Measurements from ENCODE around the gene STXBP3. TPM values are rescaled to one million over a fixed set of nuclear protein-coding genes. Genes with fewer than 3 reads are reported as not detected.

The STXBP3 gene
- total RNA-seq, 2 experiments from 2014 or later = 38.9 to 39.3 TPM

DNA sequence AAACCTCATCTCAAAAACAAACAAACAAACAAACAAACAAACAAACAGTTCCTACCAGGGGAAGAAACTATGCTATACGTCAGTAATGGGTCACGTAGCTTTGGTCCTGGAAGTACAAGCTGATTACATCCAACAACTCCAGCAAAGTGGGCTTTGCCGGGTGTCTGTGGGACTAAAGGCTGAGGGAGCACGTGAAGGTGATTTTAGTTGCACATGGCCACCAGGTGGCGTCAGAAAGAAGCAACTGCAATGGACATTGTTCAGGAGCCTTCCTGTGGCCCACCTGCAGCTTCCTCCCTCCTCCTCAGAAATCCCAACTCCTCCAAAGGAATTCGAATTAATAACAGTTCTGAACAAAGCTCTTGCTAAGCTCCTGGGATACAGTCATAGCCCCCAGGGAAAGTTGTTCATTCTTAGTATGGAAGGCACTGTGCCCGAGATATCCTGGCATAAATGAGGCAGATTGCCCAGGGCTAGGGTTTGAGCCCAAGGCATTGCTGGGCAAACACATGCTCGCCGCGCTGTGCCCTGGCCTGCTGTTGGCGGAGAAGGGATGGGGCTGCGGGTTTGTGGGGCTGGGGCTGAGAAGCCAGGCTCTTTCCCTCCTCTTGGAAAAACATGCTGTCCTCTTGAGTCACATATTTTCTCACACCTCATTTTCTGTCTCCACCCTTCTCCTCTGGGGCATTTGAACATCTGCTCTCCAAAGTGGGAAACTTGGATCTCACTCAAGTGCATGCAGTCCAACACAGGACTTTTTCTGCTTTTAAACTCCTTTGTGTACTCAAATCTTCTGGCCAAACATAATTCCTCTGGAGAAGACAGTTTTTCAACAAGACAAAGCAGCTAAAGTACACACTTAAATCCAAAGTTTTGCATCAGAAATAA is 81.8 kb downstream of the STXBP3 start:
- Mint-ChIP-seq H3K4me1 (no peaks in the 10 kb centered on the region), H3K27me3 (no peaks in the 10 kb centered on the region), H3K4me3 (no peak overlapping the region), H3K27ac (no peak overlapping the region), H3K36me3 (ENCODE audit: low read depth) (no peaks in the 10 kb centered on the region), H3K9me3 (ENCODE audit: low read depth) (no peaks in the 10 kb centered on the region)
- ATAC-seq = peak; percentile 74
- intact Hi-C loops (cut with DNase I, micrococcal nuclease) = loop anchor here (1.0 to 5.0 kb wide), 3 partner anchors 70 to 364 kb away; a partner anchor contains a TSS
- POLR2A ChIA-PET = no interaction called here
- peak; percentile 85 for DNase-seq
- CTCF ChIA-PET = interaction anchor here (0.6 to 13.5 kb wide), 32 partner anchors 8 to 370 kb away, joined by 3 to 205 read pairs (median 4); partner anchors contain the start of gene AKNAD1

DNA sequence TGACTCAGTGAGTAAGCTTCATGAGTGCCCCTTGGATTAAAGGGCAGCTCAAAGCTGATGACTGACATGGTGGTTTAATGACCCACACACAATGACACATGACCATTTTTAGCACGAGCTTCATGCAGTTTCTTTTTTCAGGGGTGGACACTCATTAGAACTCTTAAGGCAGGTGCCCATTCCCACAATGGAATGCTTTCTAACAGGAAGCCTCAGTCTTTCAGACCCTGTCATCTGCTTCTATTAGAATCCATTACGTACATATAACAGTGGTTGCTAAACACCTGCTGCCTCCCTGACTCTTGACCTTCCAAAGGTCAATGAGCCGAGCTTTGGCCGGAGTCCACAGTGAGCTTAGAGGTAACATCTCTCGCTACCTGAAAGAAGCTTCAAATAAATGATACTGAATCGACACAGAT is 83.0 kb downstream of the STXBP3 start:
- ATAC-seq = no peak
- DNase-seq = no peak
- ChIA-PET POLR2A (interaction anchor here (0.6 kb wide), 1 partner anchor 33 kb away, joined by 4 read pairs; no protein-coding TSS in a partner anchor), CTCF (interaction anchor here (0.6 to 13.5 kb wide), 24 partner anchors 8 to 1176 kb away, joined by 3 to 205 read pairs (median 4); partner anchors contain the start of gene AKNAD1)
- H3K4me3 Mint-ChIP-seq = no peak overlapping the region
- no peaks in the 10 kb centered on the region for H3K36me3 Mint-ChIP-seq (ENCODE audit: low read depth)
- H3K27me3 Mint-ChIP-seq = no peaks in the 10 kb centered on the region
- no peaks in the 10 kb centered on the region for H3K4me1 Mint-ChIP-seq
- intact Hi-C loops (cut with DNase I, micrococcal nuclease) = loop anchor here in 1 of 2 experiments (5.0 kb wide), 1 partner anchor 363 kb away; no protein-coding TSS in a partner anchor
- H3K27ac Mint-ChIP-seq = no peak overlapping the region
- no peaks in the 10 kb centered on the region for H3K9me3 Mint-ChIP-seq (ENCODE audit: low read depth)

DNA sequence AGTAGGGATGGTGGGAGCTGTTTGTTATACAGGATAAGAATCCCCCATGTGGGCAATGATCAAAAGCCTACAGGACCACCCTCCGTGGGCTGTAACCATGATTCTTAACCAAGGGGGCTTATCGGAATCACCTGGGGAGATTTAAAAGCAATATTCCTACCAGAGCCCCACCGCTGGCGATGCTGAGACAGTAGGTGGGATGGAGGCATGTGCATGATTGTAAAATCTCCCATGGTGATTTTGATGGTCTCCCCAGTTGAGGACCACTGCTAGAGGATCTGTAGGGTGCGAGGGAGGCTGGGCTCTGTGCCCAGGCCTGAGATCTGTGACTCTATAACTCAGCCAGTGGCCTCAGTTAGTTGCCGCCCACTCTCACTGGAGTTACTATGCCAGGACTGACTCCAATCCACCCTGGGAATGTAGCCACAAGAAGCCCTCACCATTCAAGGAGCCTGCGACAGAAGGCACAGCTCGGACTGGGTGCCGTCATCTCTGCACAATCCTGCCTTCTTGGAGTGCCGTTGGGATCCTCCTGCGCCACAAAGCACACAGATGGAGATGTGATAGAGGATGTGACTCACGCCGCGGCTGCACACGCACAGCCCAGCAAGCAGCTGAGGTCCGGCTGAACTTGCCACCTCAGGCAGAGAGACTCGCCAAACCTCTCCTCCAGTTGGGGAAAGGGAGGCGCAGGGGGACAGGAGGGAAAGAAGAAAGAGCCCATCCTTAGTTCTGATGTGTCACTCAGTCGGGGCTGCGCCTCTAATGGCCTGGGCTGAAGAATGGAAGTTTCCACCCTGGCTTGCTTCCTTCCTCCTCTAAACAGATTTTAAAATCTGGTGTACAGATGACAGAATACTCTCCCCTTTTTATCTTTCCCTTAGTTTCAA is 83.9 kb downstream of the STXBP3 start:
- Mint-ChIP-seq H3K27me3 (no peaks in the 10 kb centered on the region), H3K4me1 (no peaks in the 10 kb centered on the region)

DNA sequence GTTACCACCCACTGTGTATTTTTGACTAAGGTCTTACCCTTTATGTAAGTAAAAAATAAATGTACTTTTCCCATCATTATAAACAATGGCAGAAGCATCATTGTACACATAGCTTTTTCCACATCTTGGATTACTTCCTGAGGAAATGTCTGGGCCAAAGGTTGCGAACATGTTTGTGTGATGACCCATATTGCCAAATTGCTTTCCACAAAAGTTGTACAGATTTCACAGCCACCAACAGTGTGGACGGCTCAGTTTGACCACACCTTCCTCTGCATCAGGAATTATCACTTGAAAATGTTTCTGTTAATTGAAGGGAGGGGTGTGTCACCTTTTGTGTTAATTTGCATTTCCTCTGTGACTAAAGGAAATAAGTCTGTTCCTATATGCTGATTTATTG is 84.8 kb downstream of the STXBP3 start:
- H3K4me1 Mint-ChIP-seq = no peaks in the 10 kb centered on the region
- H3K27ac Mint-ChIP-seq = no peak overlapping the region
- POLR2A ChIA-PET = no interaction called here
- DNase-seq (no peak), ATAC-seq (no peak)
- H3K4me3 Mint-ChIP-seq = no peak overlapping the region
- CTCF ChIA-PET = interaction anchor here (0.9 to 13.5 kb wide), 6 partner anchors 9 to 69 kb away, joined by 3 to 205 read pairs (median 4); no protein-coding TSS in a partner anchor
- H3K9me3 Mint-ChIP-seq (ENCODE audit: low read depth) = no peaks in the 10 kb centered on the region
- no peaks in the 10 kb centered on the region for H3K27me3 Mint-ChIP-seq
- no peaks in the 10 kb centered on the region for H3K36me3 Mint-ChIP-seq (ENCODE audit: low read depth)
- intact Hi-C loops (cut with DNase I, micrococcal nuclease) = no loop called here

More for the DNA sequence above, 83.9 kb downstream of the STXBP3 start:
- Mint-ChIP-seq H3K9me3 (ENCODE audit: low read depth) (no peaks in the 10 kb centered on the region), H3K27ac (no peak overlapping the region), H3K36me3 (ENCODE audit: low read depth) (no peaks in the 10 kb centered on the region), H3K4me3 (no peak overlapping the region)
- CTCF ChIA-PET = interaction anchor here (0.8 to 13.5 kb wide), 12 partner anchors 10 to 1177 kb away, joined by 3 to 205 read pairs (median 6); partner anchors contain the start of gene AKNAD1
- POLR2A ChIA-PET = interaction anchor here (0.6 kb wide), 1 partner anchor 32 kb away, joined by 4 read pairs; no protein-coding TSS in a partner anchor
- ATAC-seq (no peak), DNase-seq (no peak)
- intact Hi-C loops (cut with DNase I, micrococcal nuclease) = no loop called here

DNA sequence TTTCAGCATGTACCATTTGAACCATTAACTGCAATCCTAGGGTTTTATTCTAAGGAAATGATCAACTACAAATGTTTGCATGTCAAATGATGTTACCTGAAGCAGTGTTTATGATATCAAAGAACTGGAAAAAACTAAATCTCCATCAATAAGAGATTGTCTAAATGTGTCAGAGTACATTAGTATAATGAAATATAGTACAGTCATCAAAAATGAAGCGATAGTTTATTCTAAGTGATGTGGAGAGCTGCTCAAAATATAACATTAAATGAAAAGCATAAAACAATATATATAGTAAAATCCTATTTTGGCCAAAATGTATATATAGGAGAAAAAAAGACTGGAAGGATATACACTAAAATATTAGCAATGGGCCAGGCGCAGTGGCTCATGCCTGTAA is 86.5 kb downstream of the STXBP3 start:
- CTCF ChIA-PET = interaction anchor here (13.5 kb wide), 1 partner anchor 67 kb away, joined by 205 read pairs; no protein-coding TSS in a partner anchor
- intact Hi-C loops (cut with DNase I, micrococcal nuclease) = no loop called here
- ATAC-seq = no peak
- H3K27me3 Mint-ChIP-seq = no peaks in the 10 kb centered on the region
- no peaks in the 10 kb centered on the region for H3K4me1 Mint-ChIP-seq
- no peaks in the 10 kb centered on the region for H3K36me3 Mint-ChIP-seq (ENCODE audit: low read depth)
- no peak overlapping the region for H3K4me3 Mint-ChIP-seq
- POLR2A ChIA-PET = no interaction called here
- no peak overlapping the region for H3K27ac Mint-ChIP-seq
- DNase-seq = no peak
- H3K9me3 Mint-ChIP-seq (ENCODE audit: low read depth) = no peaks in the 10 kb centered on the region

DNA sequence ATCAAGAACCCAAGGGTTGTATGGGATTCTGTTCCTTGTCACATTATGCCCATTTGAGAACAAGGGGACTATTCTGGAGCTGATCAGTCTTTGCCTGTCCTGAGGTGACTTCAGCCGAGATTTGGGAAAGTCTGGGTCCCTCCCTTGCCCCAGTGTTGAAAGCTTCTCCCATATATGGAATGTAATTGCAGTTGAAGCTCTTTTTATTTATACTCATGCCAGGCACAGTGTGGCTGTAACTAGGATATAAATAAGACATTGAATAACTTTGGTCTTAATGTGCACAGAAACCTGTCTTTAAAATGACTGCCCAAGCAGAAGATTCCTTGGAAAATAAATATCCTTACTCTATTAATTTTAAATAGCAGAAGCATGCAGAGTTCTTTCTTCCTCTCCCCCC is 95.2 kb downstream of the STXBP3 start:
- DNase-seq (no peak), ATAC-seq (no peak)
- no peaks in the 10 kb centered on the region for H3K36me3 Mint-ChIP-seq (ENCODE audit: low read depth)
- no peaks in the 10 kb centered on the region for H3K9me3 Mint-ChIP-seq (ENCODE audit: low read depth)
- CTCF ChIA-PET = interaction anchor here (0.5 to 2.6 kb wide), 4 partner anchors 11 to 56 kb away, joined by 3 to 13 read pairs (median 6); no protein-coding TSS in a partner anchor
- no peak overlapping the region for H3K4me3 Mint-ChIP-seq
- POLR2A ChIA-PET = no interaction called here
- no peaks in the 10 kb centered on the region for H3K27me3 Mint-ChIP-seq
- intact Hi-C loops (cut with DNase I, micrococcal nuclease) = no loop called here
- no peaks in the 10 kb centered on the region for H3K4me1 Mint-ChIP-seq
- no peak overlapping the region for H3K27ac Mint-ChIP-seq

DNA sequence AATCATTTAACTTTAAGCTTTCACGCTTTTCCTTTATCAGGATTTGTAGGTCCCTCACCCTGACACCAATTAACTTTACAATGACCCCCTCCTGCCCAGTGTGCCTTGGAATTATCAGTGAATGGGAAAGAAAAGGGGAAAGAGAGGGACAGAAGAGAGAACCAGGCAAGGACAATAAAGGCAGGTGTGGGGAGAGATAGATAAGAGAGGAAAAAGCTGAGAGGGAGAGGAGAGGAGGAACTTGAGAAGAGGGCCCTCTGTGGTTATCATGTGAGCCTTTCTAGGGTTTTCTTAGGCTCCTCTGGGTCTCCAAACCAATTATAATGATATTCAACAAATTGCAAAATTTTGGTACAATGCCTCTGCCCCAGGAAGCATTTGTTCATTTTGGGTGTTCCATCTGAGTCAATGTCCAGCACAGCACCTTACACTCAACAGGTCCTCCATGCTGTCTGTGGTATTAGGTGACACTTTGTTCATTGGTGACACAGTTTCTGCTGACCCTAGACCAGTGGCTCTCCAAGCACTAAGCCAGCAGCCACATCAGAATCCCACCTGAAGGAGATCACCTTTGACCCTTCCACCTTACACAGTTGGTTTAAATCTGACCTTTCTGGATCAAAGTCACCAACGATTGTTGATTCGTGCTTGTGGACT is 96.2 kb downstream of the STXBP3 start:
- ATAC-seq (no peak), DNase-seq (no peak)
- Mint-ChIP-seq H3K27me3 (no peaks in the 10 kb centered on the region), H3K27ac (no peak overlapping the region), H3K9me3 (ENCODE audit: low read depth) (no peaks in the 10 kb centered on the region), H3K4me1 (no peaks in the 10 kb centered on the region), H3K4me3 (no peak overlapping the region), H3K36me3 (ENCODE audit: low read depth) (no peaks in the 10 kb centered on the region)
- CTCF ChIA-PET = interaction anchor here (1.0 to 2.6 kb wide), 3 partner anchors 10 to 55 kb away, joined by 3 to 13 read pairs (median 9); no protein-coding TSS in a partner anchor
- POLR2A ChIA-PET = no interaction called here
- intact Hi-C loops (cut with DNase I, micrococcal nuclease) = no loop called here

DNA sequence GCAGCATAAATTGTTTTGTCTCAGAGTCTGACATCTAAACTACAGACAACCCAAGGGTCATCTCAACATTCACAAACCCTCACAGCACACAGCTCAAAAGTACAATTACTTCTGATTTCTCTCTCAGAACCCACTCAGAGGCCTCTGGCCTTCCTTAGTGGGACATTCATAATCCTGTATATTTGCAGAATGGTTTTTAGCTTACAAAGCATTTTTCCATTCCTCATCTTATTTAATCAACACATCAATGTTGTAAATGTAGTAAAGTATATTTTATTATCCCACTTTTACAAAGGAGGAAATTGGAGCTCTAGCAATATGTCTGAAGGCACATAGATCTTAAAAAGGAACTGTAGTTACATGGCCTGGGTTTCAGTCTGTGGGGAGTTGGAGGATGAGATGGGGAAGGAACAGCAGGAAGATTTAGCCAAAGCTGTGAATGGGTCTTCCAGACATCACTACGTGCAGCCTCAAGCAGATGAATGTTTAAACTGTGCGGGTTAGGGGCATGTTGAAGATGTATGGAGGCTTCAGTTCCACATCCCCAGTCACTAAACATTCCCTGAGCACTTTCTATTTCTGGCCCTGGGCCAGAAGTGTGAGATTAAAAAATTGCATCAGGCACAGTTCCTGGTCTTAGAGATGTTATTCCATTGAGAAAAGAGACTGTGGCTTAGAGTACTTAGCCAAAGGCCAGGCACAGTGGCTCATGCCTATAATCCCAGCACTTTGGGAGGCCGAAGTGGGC is 97.1 kb downstream of the STXBP3 start:
- ATAC-seq (no peak), DNase-seq (no peak)
- H3K27me3 Mint-ChIP-seq = no peaks in the 10 kb centered on the region
- intact Hi-C loops (cut with DNase I, micrococcal nuclease) = no loop called here
- H3K4me3 Mint-ChIP-seq = no peak overlapping the region
- CTCF ChIA-PET = interaction anchor here (0.6 to 2.6 kb wide), 3 partner anchors 15 to 358 kb away, joined by 3 to 13 read pairs (median 9); no protein-coding TSS in a partner anchor
- no peaks in the 10 kb centered on the region for H3K36me3 Mint-ChIP-seq (ENCODE audit: low read depth)
- POLR2A ChIA-PET = interaction anchor here (0.6 kb wide), 1 partner anchor 21 kb away, joined by 5 read pairs; no protein-coding TSS in a partner anchor
- no peaks in the 10 kb centered on the region for H3K9me3 Mint-ChIP-seq (ENCODE audit: low read depth)
- H3K4me1 Mint-ChIP-seq = no peaks in the 10 kb centered on the region
- H3K27ac Mint-ChIP-seq = no peak overlapping the region

DNA sequence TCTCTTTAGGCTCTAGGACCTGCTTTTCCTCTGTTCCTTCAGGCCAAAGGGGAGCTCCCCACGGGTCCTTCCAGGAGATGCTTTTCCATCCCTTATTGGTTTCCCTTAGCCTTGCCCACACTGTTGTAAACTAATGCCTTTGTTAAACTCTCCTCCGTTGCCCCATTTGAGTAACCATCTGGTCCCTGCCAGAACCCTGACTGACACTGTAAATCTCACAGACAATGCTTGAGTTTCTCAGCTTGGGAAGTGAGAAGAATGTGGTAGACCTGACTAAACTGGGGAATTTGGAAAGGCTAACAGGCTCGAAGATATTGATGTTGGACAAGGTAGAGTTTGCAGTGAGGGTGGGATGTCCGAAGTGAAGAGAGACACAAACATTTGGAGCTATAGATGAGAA is 99.0 kb downstream of the STXBP3 start:
- no peaks in the 10 kb centered on the region for H3K9me3 Mint-ChIP-seq (ENCODE audit: low read depth)
- ChIA-PET CTCF (interaction anchor here (1.4 kb wide), 1 partner anchor 16 kb away, joined by 4 read pairs; no protein-coding TSS in a partner anchor), POLR2A (no interaction called here)
- H3K4me3 Mint-ChIP-seq = no peak overlapping the region
- no peaks in the 10 kb centered on the region for H3K36me3 Mint-ChIP-seq (ENCODE audit: low read depth)
- H3K27ac Mint-ChIP-seq = no peak overlapping the region
- H3K4me1 Mint-ChIP-seq = no peaks in the 10 kb centered on the region
- ATAC-seq = no peak
- DNase-seq = no peak
- intact Hi-C loops (cut with DNase I, micrococcal nuclease) = no loop called here
- no peaks in the 10 kb centered on the region for H3K27me3 Mint-ChIP-seq

DNA sequence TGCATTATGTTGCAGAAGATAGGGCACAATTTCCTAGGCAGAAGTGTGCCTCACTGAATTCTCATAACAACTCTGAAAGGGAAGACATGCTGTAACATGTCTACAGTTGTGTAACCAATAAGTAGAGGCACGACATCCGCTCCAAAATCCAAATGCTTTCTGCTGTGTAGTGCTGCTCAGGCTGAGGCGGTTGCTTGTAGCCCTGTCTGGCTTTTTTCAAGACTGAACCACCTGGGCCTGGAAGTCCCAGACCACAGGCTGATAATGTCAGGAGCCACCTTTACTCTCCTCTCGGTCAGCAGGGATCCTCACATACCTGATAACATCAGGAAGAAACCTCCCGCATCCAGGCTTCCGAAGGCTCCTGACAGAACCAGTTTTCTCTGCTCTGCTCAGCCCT is 99.5 kb downstream of the STXBP3 start:
- POLR2A ChIA-PET = no interaction called here
- no peak overlapping the region for H3K27ac Mint-ChIP-seq

More for the DNA sequence above, 99.5 kb downstream of the STXBP3 start:
- DNase-seq (no peak), ATAC-seq (no peak)
- Mint-ChIP-seq H3K27me3 (no peaks in the 10 kb centered on the region), H3K4me1 (no peaks in the 10 kb centered on the region), H3K36me3 (ENCODE audit: low read depth) (no peaks in the 10 kb centered on the region), H3K4me3 (no peak overlapping the region), H3K9me3 (ENCODE audit: low read depth) (no peaks in the 10 kb centered on the region)
- CTCF ChIA-PET = interaction anchor here (1.4 kb wide), 1 partner anchor 17 kb away, joined by 4 read pairs; no protein-coding TSS in a partner anchor
- intact Hi-C loops (cut with DNase I, micrococcal nuclease) = no loop called here

Data from activated CD4-positive, alpha-beta T cell treated with anti-CD3 and anti-CD28 coated beads for 36 hours (primary cell).